Smooth muscle cell of the brain vasculature (primary cell): ENCODE measurements around the gene ENTHD1.

ENCODE experiments used
- DNase-seq: peaks from one replicate; pipeline ENCODE4 v3.0.0-alpha.2; 2012; ENCODE audit warnings: low read depth, low spot score

The ENTHD1 gene

GRCh38 chr22:39731881-39732555, 161.5 kb downstream of the ENTHD1 start:
- DNase-seq: no peak

GRCh38 chr22:39731481-39731880, 162.1 kb downstream of the ENTHD1 start:
- no peak for DNase-seq

DNA sequence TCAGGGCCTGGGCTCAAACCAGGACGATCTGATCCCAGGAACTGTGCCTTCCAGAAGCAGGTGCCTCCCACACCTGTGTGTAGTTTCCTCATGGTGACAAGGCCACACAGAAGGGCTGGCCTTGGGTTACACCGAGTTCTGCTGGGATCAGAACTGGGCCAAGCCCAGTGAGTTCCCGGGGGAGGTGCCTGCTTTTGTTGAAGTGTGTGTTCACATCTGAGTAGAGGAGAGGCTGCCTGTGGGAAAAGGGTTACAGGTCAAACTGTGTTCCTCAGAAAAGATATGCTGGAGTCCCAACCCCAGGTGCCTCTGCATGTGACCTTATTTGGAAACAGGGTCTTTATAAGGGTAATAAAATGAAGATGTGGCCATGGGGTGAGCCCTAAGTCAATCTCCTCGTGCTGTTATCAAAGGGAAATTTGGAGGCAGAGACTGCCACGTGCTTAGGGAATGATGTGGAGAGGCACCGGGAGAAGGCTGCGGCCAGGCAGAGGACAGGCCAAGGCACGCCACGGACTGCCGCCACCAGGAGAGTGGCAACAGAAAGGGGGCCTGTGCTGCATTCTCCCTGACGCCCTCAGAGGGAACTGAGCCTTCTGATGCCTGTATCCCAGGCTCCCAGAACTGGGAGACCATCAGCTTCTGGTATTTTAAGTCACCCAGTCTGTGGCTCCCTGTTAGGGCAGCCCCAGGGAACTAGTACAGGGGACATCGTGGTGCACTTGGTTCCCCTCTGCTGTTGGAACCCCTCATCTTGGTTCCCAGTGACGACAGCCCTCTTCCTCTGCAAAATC, 164.2 kb downstream of the ENTHD1 start:
- DNase-seq: no peak

DNA sequence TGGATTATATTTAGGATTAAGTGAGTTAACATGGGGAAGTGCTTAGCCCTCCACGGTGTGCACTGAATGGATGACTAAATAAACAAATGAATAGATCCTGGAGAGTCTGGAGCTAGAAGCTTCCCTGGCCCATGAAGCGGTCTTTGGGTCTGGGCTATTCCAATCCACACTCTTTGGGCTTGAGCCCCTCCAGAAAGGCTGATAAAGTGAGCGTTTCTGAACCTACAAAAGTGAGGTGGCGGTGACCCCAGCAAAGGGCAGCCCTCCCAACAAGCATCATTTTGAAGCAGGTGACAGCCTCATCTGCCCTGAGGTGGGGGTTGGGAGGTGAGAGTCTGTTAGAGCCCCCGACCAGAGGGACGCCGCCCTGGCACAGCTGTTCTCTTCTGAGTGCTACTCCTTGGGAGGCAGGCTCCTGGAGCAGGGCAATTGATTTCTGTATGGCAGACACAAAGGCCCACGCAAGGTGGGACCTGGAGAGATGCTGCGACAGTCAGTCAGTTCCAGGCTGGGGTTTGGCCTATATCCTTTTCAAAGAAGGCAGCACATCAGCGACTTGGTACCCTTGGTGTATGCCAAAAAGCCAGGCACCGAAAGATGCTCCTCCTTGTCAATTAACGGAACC, 165.2 kb downstream of the ENTHD1 start:
- no peak for DNase-seq

- DNase-seq: no peak
These were observed 166.0 kb downstream of the ENTHD1 start for GRCh38 chr22:39727541-39727940.

- no peak for DNase-seq
These were observed 168.1 kb downstream of the ENTHD1 start for GRCh38 chr22:39725351-39726035.

GRCh38 chr22:39724857-39725256, 168.7 kb downstream of the ENTHD1 start:
- no peak for DNase-seq

DNA sequence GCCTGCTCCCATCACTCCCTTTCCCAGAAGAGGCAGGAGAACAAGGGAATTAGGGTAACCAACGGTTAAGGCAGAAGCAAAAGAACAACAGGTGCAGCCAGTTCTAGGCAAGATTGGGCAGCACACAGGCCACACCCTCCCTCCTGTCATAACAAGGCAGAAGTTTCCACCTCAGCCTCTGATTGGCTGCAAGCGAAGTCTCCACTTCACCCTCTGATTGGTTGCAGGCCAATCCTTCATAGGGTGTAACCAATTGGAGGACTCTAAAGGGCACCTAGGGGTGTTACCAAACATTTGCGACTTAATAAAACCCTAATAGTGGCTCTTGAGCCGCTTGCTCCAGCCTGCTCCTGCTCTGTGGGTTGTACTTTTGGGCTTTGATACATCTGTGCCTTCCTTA, 169.2 kb downstream of the ENTHD1 start:
- no peak for DNase-seq

- no peak for DNase-seq
These were observed 169.6 kb downstream of the ENTHD1 start for GRCh38 chr22:39723899-39724351.

DNA sequence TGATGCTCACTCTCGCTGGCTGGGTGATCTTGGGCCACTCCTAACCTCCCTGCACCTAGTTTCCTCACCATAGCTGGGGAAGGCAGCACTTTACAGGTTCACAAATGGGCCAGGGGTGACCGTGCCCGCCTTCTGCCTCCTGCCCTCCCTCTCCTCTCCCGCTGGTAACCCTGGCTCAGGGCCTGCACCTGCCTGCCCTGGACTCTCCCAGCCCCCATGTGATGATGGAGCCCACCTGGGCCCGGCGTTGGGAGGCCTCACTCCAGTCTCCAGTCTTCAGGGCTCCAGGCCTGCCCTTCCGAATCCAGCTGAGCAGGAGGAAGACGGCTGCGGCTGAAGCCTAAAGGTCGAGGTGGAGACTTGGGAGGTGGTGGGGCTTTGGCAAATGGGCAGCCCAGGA, 170.1 kb downstream of the ENTHD1 start:
- DNase-seq: no peak

GRCh38 chr22:39722501-39722900, 171.1 kb downstream of the ENTHD1 start:
- no peak for DNase-seq

DNA sequence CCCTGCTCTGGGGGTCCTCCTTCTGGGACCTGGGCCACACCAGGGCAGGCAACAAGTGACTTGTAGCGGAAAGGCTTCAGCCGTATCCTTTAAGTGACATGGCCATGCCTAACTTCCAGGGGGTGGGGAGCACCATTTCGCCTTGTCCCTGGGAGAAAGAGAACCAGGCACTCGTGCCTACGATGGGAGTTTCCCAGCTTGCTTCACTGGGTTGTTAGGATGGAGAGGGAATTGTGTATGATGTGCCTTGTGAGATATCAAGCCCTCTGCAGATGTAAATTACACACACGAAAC, 171.6 kb downstream of the ENTHD1 start:
- DNase-seq: no peak

GRCh38 chr22:39721206-39722031, 172.1 kb downstream of the ENTHD1 start:
- no peak for DNase-seq

DNA sequence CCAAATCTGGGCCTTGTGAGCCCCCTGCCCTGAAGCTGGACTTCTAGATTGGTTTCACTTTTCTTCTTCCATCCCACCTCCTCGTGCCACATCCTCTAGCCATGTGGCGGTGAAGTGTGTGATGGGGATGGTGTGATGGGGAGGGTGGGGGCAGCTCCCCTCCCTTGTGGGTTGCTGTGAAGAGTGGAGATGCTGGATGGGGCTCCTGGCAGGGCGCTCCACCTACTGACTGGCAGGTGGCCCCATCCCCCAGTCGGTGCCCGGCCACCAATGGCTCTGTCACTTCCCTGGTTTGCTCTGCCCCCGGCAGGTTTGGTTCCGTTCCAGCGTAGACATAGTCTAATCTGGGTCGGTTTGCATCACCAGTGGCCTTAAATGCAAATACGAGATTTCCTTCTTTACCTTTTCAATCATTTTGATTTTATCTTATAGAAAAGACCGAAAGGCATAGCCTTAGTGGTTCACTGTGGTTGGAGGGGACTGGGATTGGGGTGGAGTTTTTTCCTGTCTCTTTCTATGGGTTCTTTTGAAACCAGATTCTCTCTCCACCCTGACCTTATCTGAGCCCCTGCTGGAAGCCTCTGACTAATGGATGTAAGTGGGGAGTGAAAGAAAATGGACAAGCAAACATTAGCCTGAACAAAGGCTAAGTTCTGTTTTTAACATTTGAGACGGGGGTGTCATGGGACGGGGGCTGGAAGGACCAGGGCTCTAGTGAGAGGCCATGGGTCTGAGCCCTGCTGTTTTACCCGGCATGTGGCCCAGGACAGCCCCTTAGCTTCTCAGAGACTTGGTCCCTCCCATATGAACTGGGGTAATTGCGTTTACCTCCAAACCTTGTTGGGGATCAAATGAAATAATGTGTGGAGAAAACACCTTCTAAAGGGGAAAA, 173.8 kb downstream of the ENTHD1 start:
- DNase-seq: peak; percentile 2

DNA sequence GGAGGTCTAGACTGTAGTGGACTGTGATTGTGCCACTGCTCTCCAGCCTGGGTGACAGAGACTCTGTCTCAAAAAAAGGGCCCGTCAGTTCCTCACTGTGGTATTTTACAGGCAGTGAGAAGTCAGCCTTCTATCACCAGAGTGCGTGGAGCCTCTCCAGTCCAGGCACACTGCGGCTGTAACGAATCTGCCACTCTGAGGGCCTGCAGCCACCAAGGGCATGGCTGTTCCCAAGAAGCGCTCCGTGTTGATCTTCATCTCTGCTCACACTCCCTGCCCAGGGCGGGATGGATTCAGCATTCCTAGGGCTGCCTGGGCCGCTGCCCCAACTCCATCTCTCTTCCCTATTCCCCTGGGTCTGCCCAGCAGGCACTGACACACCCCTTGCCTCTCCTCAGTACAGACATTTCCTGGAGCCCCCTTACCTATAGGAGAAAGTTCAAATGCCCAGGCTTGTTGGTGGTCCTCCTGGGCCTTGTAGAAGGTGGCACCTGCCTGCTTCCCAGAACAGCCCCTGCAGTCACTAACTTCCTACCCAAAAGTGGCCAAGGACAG, 174.6 kb downstream of the ENTHD1 start:
- DNase-seq: no peak

- no peak for DNase-seq
These were observed 175.4 kb downstream of the ENTHD1 start for GRCh38 chr22:39718206-39718605.

GRCh38 chr22:39717099-39717498, 176.5 kb downstream of the ENTHD1 start:
- no peak for DNase-seq

GRCh38 chr22:39716534-39716933, 177.0 kb downstream of the ENTHD1 start:
- no peak for DNase-seq

GRCh38 chr22:39715778-39716495, 177.6 kb downstream of the ENTHD1 start:
- DNase-seq: no peak
